Keratinocyte (primary cell): Measurements from ENCODE around the gene PARD3B. TPM values are rescaled to one million over a fixed set of nuclear protein-coding genes. Genes with fewer than 3 reads are reported as not detected.

Experiments
- DNase-seq: peaks from one replicate; pipeline ENCODE4 v3.0.0-alpha.2; 2011; ENCODE audit warnings: low read depth, missing footprints, low spot score
- FAIRE-seq: peaks from 2 replicates; lab custom pipeline; 2011; peaks lifted over from hg19 to GRCh38; lab: Jason Lieb, UNC
- H2AFZ ChIP-seq: 2 replicates; pipeline ENCODE4 v1.6.0; 2012; ENCODE audit warnings: low read length, control low read depth, inconsistent platforms; ENCODE audit not compliant: control insufficient read depth
- H3K27ac ChIP-seq: 2 replicates; pipeline ENCODE4 v1.5.1; 2011; ENCODE audit warnings: low read length; ENCODE audit not compliant: control insufficient read depth, insufficient read depth
- H3K27me3 ChIP-seq: 3 replicates; pipeline ENCODE4 v1.6.0; 2011; ENCODE audit warnings: low read length; ENCODE audit not compliant: control insufficient read depth, insufficient read depth; ENCODE audit errors: extremely low read depth
- H3K36me3 ChIP-seq, 2 experiments: 2 replicates in 1 of 2; 3 replicates in 1 of 2; pipeline ENCODE4 v1.5.1; 2011; ENCODE audit warnings: low read length in 2 of 2, mild to moderate bottlenecking in 1 of 2; ENCODE audit not compliant: control insufficient read depth in 2 of 2, insufficient read depth in 2 of 2; ENCODE audit errors: extremely low read depth in 1 of 2
- H3K4me1 ChIP-seq: 3 replicates; pipeline ENCODE4 v1.5.1; 2011; ENCODE audit warnings: low read length; ENCODE audit not compliant: control insufficient read depth, insufficient read depth; ENCODE audit errors: extremely low read depth
- H3K4me2 ChIP-seq: 3 replicates; pipeline ENCODE4 v1.6.0; 2011; ENCODE audit warnings: low read depth, low read length; ENCODE audit not compliant: control insufficient read depth, insufficient read depth; ENCODE audit errors: extremely low read depth
- H3K4me3 ChIP-seq, 3 experiments: fragments of 200-600 bp in 1 of 3; sonication (generic) in 1 of 3; 2 replicates in 2 of 3; 3 replicates in 1 of 3; pipeline ENCODE4 v1.5.1; 2011 to 2016; ENCODE audit warnings: low read length in 3 of 3, mild to moderate bottlenecking in 3 of 3, control low read depth in 2 of 3, inconsistent platforms in 1 of 3, low read depth in 1 of 3, mixed read lengths in 1 of 3, mixed run types in 1 of 3, moderate library complexity in 1 of 3; ENCODE audit not compliant: control insufficient read depth in 2 of 3, insufficient read depth in 2 of 3; ENCODE audit errors: extremely low read depth in 1 of 3
- H3K79me2 ChIP-seq: 2 replicates; pipeline ENCODE4 v1.6.0; 2012; ENCODE audit warnings: low read length; ENCODE audit not compliant: control insufficient read depth, insufficient read depth
- H3K9ac ChIP-seq: 3 replicates; pipeline ENCODE4 v1.6.0; 2011; ENCODE audit warnings: low read length; ENCODE audit not compliant: control insufficient read depth, insufficient read depth; ENCODE audit errors: extremely low read depth
- H3K9me1 ChIP-seq: 3 replicates; pipeline ENCODE4 v1.6.0; 2011; ENCODE audit warnings: low read length; ENCODE audit not compliant: control insufficient read depth, insufficient read depth; ENCODE audit errors: extremely low read depth
- H3K9me3 ChIP-seq: 2 replicates; pipeline ENCODE4 v1.5.1; 2012; ENCODE audit warnings: low read depth, low read length; ENCODE audit not compliant: control insufficient read depth
- H4K20me1 ChIP-seq: 3 replicates; pipeline ENCODE4 v1.6.0; 2011; ENCODE audit warnings: low read length; ENCODE audit not compliant: control insufficient read depth, insufficient read depth; ENCODE audit errors: extremely low read depth
- EZH2 ChIP-seq: IDR thresholded peaks from one replicate; pipeline ENCODE4 v1.6.1; 2012; ENCODE audit warnings: inconsistent platforms, mild to moderate bottlenecking, low read length, moderate library complexity
- dilution Hi-C: fragments of 300-500 bp; cut with MboI; formaldehyde crosslinking; loops from one replicate; pipeline ENCODE4 v1.7.0; 2020; ENCODE audit warnings: low sequenced_read_pairs; ENCODE audit not compliant: extremely low pct_ligation_motif_present
- polyA plus RNA-seq, 5 experiments: library from polyadenylated mRNA; depleted of rRNA in 3 of 5; stranded (reverse) in 3 of 5; stranded (forward) in 1 of 5; unstranded in 1 of 5; fragments of >200 nt; gene quantifications; 1 replicate in 1 of 5; 2 replicates in 3 of 5; 3 replicates in 1 of 5; pipeline versions ENCODE4 v1.2.1 to v1.2.3, GENCODE V29; 2011 to 2012; ENCODE audit warnings: missing spikeins in 2 of 5, low read depth in 1 of 5, low replicate concordance in 1 of 5
- TF ChIP-seq, protein P1 (sequence below), 3 experiments: IDR thresholded peaks in 1 of 3; conservative IDR thresholded peaks in 1 of 3; optimal IDR thresholded peaks in 1 of 3; 2 replicates in 2 of 3; 3 replicates in 1 of 3; pipeline versions ENCODE3 to v1.5.1; 2011; ENCODE audit warnings: low read length in 3 of 3, mild to moderate bottlenecking in 3 of 3, moderate library complexity in 2 of 3, control low read depth in 1 of 3, inconsistent platforms in 1 of 3; ENCODE audit not compliant: insufficient read depth in 2 of 3; ENCODE audit errors: extremely low read depth in 1 of 3

Gene PARD3B
- polyA plus RNA-seq, 1 donor (not counting 4 experiments of a cell fraction or from before 2014, with no cell fraction given): 1.2 TPM

DNA sequence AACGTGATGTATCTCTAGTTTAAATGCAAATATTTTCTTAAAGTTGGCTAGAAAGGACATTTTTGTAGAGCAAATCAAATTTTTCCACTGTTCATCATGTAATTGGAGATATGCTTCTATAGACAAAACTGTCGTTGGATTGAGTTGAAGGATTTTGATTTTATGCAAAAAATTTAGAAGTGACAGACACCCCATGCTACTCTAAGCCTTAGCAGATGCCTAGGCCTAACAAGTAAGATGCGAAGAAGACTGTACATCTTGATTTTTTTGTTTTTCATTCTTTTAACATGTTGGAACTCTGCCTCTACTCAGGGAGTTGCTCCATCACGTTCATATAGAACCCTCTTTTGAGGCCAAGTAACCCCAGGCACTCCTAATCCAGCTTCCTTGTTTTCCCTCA lies 331.0 kb downstream of the PARD3B start:
- H3K4me3 ChIP-seq: no peak overlapping the region
- no peaks in the 10 kb centered on the region for H3K9me3 ChIP-seq
- no peak for FAIRE-seq
- no peak overlapping the region for H3K9ac ChIP-seq
- no peak for DNase-seq
- no peak overlapping the region for H2AFZ ChIP-seq
- H3K9me1 ChIP-seq: no peaks in the 10 kb centered on the region
- no peaks in the 10 kb centered on the region for H4K20me1 ChIP-seq
- no peaks in the 10 kb centered on the region for H3K4me1 ChIP-seq
- no peaks in the 10 kb centered on the region for H3K79me2 ChIP-seq
- H3K4me2 ChIP-seq: no peak overlapping the region
- H3K27ac ChIP-seq: no peak overlapping the region
- no peaks in the 10 kb centered on the region for H3K36me3 ChIP-seq
- no peaks in the 10 kb centered on the region for H3K27me3 ChIP-seq
- dilution Hi-C loops: no loop called here
- TF ChIP-seq EZH2: no peak
- TF ChIP-seq, protein P1, sequence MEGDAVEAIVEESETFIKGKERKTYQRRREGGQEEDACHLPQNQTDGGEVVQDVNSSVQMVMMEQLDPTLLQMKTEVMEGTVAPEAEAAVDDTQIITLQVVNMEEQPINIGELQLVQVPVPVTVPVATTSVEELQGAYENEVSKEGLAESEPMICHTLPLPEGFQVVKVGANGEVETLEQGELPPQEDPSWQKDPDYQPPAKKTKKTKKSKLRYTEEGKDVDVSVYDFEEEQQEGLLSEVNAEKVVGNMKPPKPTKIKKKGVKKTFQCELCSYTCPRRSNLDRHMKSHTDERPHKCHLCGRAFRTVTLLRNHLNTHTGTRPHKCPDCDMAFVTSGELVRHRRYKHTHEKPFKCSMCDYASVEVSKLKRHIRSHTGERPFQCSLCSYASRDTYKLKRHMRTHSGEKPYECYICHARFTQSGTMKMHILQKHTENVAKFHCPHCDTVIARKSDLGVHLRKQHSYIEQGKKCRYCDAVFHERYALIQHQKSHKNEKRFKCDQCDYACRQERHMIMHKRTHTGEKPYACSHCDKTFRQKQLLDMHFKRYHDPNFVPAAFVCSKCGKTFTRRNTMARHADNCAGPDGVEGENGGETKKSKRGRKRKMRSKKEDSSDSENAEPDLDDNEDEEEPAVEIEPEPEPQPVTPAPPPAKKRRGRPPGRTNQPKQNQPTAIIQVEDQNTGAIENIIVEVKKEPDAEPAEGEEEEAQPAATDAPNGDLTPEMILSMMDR (optimal IDR thresholded peaks at IDR 0.05 in 1 of 3, IDR thresholded peaks at IDR 0.05 in 1 of 3, conservative IDR thresholded peaks at IDR 0.05 in 1 of 3; ENCODE audit: extremely low read depth in 1 of 3, insufficient read depth in 2 of 3, low read length in 3 of 3): no peak

DNA sequence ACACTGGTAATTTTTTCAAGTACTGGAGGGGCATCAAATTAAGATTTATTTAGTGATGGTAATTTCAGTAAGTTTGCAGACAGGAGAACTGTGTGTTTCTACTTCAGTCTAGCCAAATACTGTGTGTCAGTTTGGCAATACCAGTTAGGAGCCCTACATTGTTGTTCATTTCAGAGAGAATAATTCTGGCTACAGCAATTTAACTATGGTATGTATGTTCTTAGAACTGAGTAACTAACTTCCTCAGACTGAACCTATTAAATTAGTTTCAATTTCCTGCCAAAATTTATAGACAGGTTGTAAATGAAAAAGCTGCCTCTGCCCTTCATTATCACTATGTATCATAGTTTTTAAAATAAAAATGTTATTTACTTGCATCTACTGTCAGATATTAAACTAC lies 332.4 kb downstream of the PARD3B start:
- dilution Hi-C loops: no loop called here

More for the DNA sequence above, 332.4 kb downstream of the PARD3B start:
- no peaks in the 10 kb centered on the region for H4K20me1 ChIP-seq
- no peaks in the 10 kb centered on the region for H3K79me2 ChIP-seq
- H3K27ac ChIP-seq: no peak overlapping the region
- FAIRE-seq (no peak), DNase-seq (no peak)
- H3K9ac ChIP-seq: no peak overlapping the region
- no peak overlapping the region for H3K4me2 ChIP-seq
- H2AFZ ChIP-seq: no peak overlapping the region
- no peaks in the 10 kb centered on the region for H3K9me3 ChIP-seq
- no peaks in the 10 kb centered on the region for H3K4me1 ChIP-seq
- no peaks in the 10 kb centered on the region for H3K27me3 ChIP-seq
- no peak overlapping the region for H3K4me3 ChIP-seq
- H3K36me3 ChIP-seq: no peaks in the 10 kb centered on the region
- no peak for TF ChIP-seq EZH2
- TF ChIP-seq, protein P1 (optimal IDR thresholded peaks at IDR 0.05 in 1 of 3, IDR thresholded peaks at IDR 0.05 in 1 of 3, conservative IDR thresholded peaks at IDR 0.05 in 1 of 3; ENCODE audit: extremely low read depth in 1 of 3, insufficient read depth in 2 of 3, low read length in 3 of 3): no peak
- no peaks in the 10 kb centered on the region for H3K9me1 ChIP-seq
